Testis (tissue), 3 donors: ENCODE data around the gene FBXL20. TPM values are rescaled to one million over a fixed set of nuclear protein-coding genes. Genes with fewer than 3 reads are reported as not detected.

Experiments used
- DNase-seq: peaks from one replicate; pipeline ENCODE4 v3.0.0-alpha.2; 2019
- H3K27ac ChIP-seq, 2 donors: fragments of 200-600 bp; sonication (generic); one replicate each; pipeline ENCODE4 v1.5.1; 2019
- H3K27me3 ChIP-seq: fragments of 200-600 bp; sonication (generic); one replicate; pipeline ENCODE4 v1.5.1; 2019
- H3K36me3 ChIP-seq: fragments of 200-600 bp; sonication (generic); one replicate; pipeline ENCODE4 v1.5.1; 2017; ENCODE audit warnings: low read depth; ENCODE audit errors: missing control alignments
- H3K4me1 ChIP-seq: fragments of 200-600 bp; sonication (generic); one replicate; pipeline ENCODE4 v1.5.1; 2019
- H3K4me3 ChIP-seq, 2 donors: fragments of 200-600 bp; sonication (generic); one replicate each; pipeline ENCODE4 v1.5.1; 2017 to 2019
- H3K9me3 ChIP-seq: fragments of 200-600 bp; sonication (generic); one replicate; pipeline ENCODE4 v1.5.1; 2017
- CTCF ChIP-seq, 3 experiments: fragments of 450-650 bp in 2 of 3; fragments of 200-600 bp in 1 of 3; sonication (generic) in 1 of 3; IDR thresholded peaks; one replicate each; pipeline ENCODE4 v1.5.1; 2016 to 2019; ENCODE audit warnings: antibody characterized with exemption in 3 of 3, mild to moderate bottlenecking in 2 of 3, moderate library complexity in 1 of 3
- POLR2A ChIP-seq: fragments of 450-650 bp; IDR thresholded peaks from one replicate; pipeline ENCODE4 v1.6.1; 2017; ENCODE audit warnings: antibody characterized with exemption, mild to moderate bottlenecking, moderate library complexity
- WGBS, 2 donors: methylation state at CpG; one replicate each; pipeline ENCODE4 v1.1.5; 2018; 5-methylcytosine and 5-hydroxymethylcytosine counted together
- intact Hi-C: fragments of 100-400 bp; cut with DNase I; formaldehyde crosslinking; loops from one replicate; pipeline ENCODE4 v1.15.1; 2023; ENCODE audit warnings: low total_unique reads
- polyA plus RNA-seq: library from polyadenylated mRNA; stranded (reverse); fragments of 350-450 nt; fragmentation: Illumina TruSeq; extraction: RNeasy Lipid Tissue Mini Kit (QIAGEN cat#74804); gene quantifications from one replicate; pipeline ENCODE4 v1.2.3, GENCODE V29; 2014; ENCODE audit warnings: low read depth, low replicate concordance; ENCODE audit not compliant: insufficient read depth
- total RNA-seq, 2 donors: library from RNA; depleted of rRNA; stranded (reverse); fragments of >200 nt; gene quantifications; one replicate each; pipeline ENCODE4 v1.2.3, GENCODE V29; 2016

The FBXL20 gene
- total and polyA plus RNA-seq, 3 donors from 2014 or later, result 29.7 to 67.5 (median 62.5) TPM

GRCh38 chr17:39271546-39271945, 129.9 kb downstream of the FBXL20 start:
- Histone ChIP-seq H3K27me3 (no peaks in the 10 kb centered on the region), H3K4me1 (no peaks in the 10 kb centered on the region), H3K4me3 (no peak overlapping the region), H3K9me3 (no peaks in the 10 kb centered on the region), H3K36me3 (no peaks in the 10 kb centered on the region), H3K27ac (no peak overlapping the region)
- intact Hi-C loops, result no loop called here
- WGBS, 2 donors, result 87 to 93% methylated on average over 3 of the region's 3 CpGs
- TF ChIP-seq POLR2A, result no peak
- no peak for TF ChIP-seq CTCF (IDR thresholded peaks at IDR 0.05)
- peak; percentile 9 for DNase-seq

GRCh38 chr17:39270923-39271322, 130.5 kb downstream of the FBXL20 start:
- intact Hi-C loops, result no loop called here

GRCh38 chr17:39264119-39264518, 137.3 kb downstream of the FBXL20 start:
- intact Hi-C loops, result no loop called here

More at GRCh38 chr17:39270923-39271322, 130.5 kb downstream of the FBXL20 start:
- DNase-seq, result peak; percentile 39
- H3K36me3 ChIP-seq, result no peaks in the 10 kb centered on the region
- TF ChIP-seq CTCF (IDR thresholded peaks at IDR 0.05) (peak in 1 of 3 experiments; percentile 15), POLR2A (no peak)
- H3K27ac ChIP-seq, result no peak overlapping the region
- H3K4me1 ChIP-seq, result no peaks in the 10 kb centered on the region
- WGBS, 2 donors, result 40 to 45% methylated on average over 3 of the region's 3 CpGs
- H3K27me3 ChIP-seq, result no peaks in the 10 kb centered on the region
- H3K4me3 ChIP-seq, result no peak overlapping the region
- no peaks in the 10 kb centered on the region for H3K9me3 ChIP-seq

GRCh38 chr17:39261286-39261685, 140.1 kb downstream of the FBXL20 start:
- Histone ChIP-seq H3K36me3 (no peaks in the 10 kb centered on the region), H3K9me3 (no peaks in the 10 kb centered on the region), H3K4me3 (no peak overlapping the region), H3K27me3 (no peaks in the 10 kb centered on the region), H3K27ac (no peak overlapping the region), H3K4me1 (no peaks in the 10 kb centered on the region)
- peak; percentile 13 for DNase-seq
- 77 to 80% methylated on average over 7 of the region's 7 CpGs for WGBS, 2 donors
- intact Hi-C loops, result no loop called here
- peak in 1 of 3 experiments; percentile 19 for TF ChIP-seq CTCF (IDR thresholded peaks at IDR 0.05)
- TF ChIP-seq POLR2A, result no peak

More at GRCh38 chr17:39264119-39264518, 137.3 kb downstream of the FBXL20 start:
- WGBS, 2 donors, result 70 to 81% methylated on average over 5 of the region's 5 CpGs
- no peaks in the 10 kb centered on the region for H3K4me1 ChIP-seq
- H3K27ac ChIP-seq, result no peak overlapping the region
- TF ChIP-seq POLR2A (no peak), CTCF (IDR thresholded peaks at IDR 0.05) (no peak)
- H3K27me3 ChIP-seq, result no peaks in the 10 kb centered on the region
- peak; percentile 11 for DNase-seq
- no peak overlapping the region for H3K4me3 ChIP-seq
- no peaks in the 10 kb centered on the region for H3K36me3 ChIP-seq
- no peaks in the 10 kb centered on the region for H3K9me3 ChIP-seq

GRCh38 chr17:39252788-39253460, 148.5 kb downstream of the FBXL20 start:
- no peak for DNase-seq
- WGBS, 2 donors, result 72 to 81% methylated on average over 7 of the region's 7 CpGs
- H3K27me3 ChIP-seq, result no peaks in the 10 kb centered on the region
- intact Hi-C loops, result no loop called here
- H3K4me1 ChIP-seq, result no peaks in the 10 kb centered on the region
- H3K4me3 ChIP-seq, result no peak overlapping the region
- TF ChIP-seq CTCF (IDR thresholded peaks at IDR 0.05) (no peak), POLR2A (no peak)
- H3K27ac ChIP-seq, result no peak overlapping the region
- no peaks in the 10 kb centered on the region for H3K9me3 ChIP-seq
- no peaks in the 10 kb centered on the region for H3K36me3 ChIP-seq
